H1 (cell line): Measurements from ENCODE around the gene ZBTB25. TPM values are rescaled to one million over a fixed set of nuclear protein-coding genes. Genes with fewer than 3 reads are reported as not detected.

Experiments
- CTCF ChIA-PET: fragments of 300-600 bp; sonication (Branson Sonifier 250); formaldehyde crosslinking; loops from one replicate; lab custom pipeline; 2021; ENCODE audit not compliant: partially characterized antibody; lab: Charles Lee
- POLR2A ChIA-PET: fragments of 300-600 bp; sonication (Branson Sonifier 250); formaldehyde crosslinking; loops from one replicate; lab custom pipeline; 2021; ENCODE audit warnings: inconsistent platforms; ENCODE audit not compliant: partially characterized antibody; lab: Charles Lee
- DNase-seq, 2 experiments: peaks; one replicate each; pipeline versions ENCODE4 v3.0.0 to v3.0.0-alpha.2; 2010 to 2022; ENCODE audit warnings: low spot score in 2 of 2, low read depth in 1 of 2, mixed read lengths in 1 of 2
- FAIRE-seq: peaks from 2 replicates; lab custom pipeline; 2011; peaks lifted over from hg19 to GRCh38; lab: Jason Lieb, UNC
- H2AFZ ChIP-seq: 2 replicates; pipeline ENCODE4 v1.8.1; 2012; ENCODE audit warnings: low read length, inconsistent platforms
- H2AK5ac ChIP-seq: 2 replicates; pipeline ENCODE4 v1.6.1; 2013; ENCODE audit warnings: low read depth, low read length
- H2BK120ac ChIP-seq: replicated peaks from 2 replicates; pipeline ENCODE3; 2013; ENCODE audit warnings: low read depth, low read length, inconsistent platforms
- H2BK12ac ChIP-seq: 2 replicates; pipeline ENCODE4 v1.6.1; 2013; ENCODE audit warnings: low read depth, low read length
- H2BK15ac ChIP-seq: 2 replicates; pipeline ENCODE4 v1.6.1; 2013; ENCODE audit warnings: low read length
- H2BK20ac ChIP-seq: 2 replicates; pipeline ENCODE4 v1.6.1; 2013; ENCODE audit warnings: low read length
- H2BK5ac ChIP-seq: 2 replicates; pipeline ENCODE4 v1.6.1; 2013; ENCODE audit warnings: low read depth, low read length
- H3K14ac ChIP-seq: 2 replicates; pipeline ENCODE4 v1.6.1; 2013; ENCODE audit warnings: inconsistent platforms; ENCODE audit not compliant: insufficient read length
- H3K18ac ChIP-seq: 2 replicates; pipeline ENCODE4 v1.6.1; 2013; ENCODE audit warnings: low read length; ENCODE audit errors: extremely low read depth
- H3K23ac ChIP-seq: 2 replicates; pipeline ENCODE4 v1.6.1; 2013; ENCODE audit warnings: inconsistent platforms; ENCODE audit not compliant: insufficient read length
- H3K23me2 ChIP-seq: 2 replicates; pipeline ENCODE4 v1.6.1; 2013; ENCODE audit warnings: low read depth, low read length
- H3K27ac ChIP-seq: 2 replicates; pipeline ENCODE4 v1.6.1; 2011; ENCODE audit warnings: low read depth, low read length, inconsistent platforms
- H3K27me3 ChIP-seq, 4 experiments: replicated peaks in 1 of 4; 1 replicate in 1 of 4; 2 replicates in 3 of 4; pipeline versions ENCODE4 v1.6.1 to v1.8.1; 2011 to 2013; ENCODE audit warnings: low read length in 3 of 4, mild to moderate bottlenecking in 3 of 4, inconsistent platforms in 2 of 4, mixed read lengths in 2 of 4, moderate library complexity in 1 of 4; ENCODE audit not compliant: control insufficient read depth in 3 of 4, insufficient read depth in 3 of 4; ENCODE audit errors: extremely low read depth in 1 of 4
- H3K36me3 ChIP-seq, 4 experiments: 2 replicates each; pipeline versions ENCODE4 v1.6.1 to v1.8.1; 2011 to 2013; ENCODE audit warnings: mild to moderate bottlenecking in 4 of 4, low read length in 3 of 4, moderate library complexity in 2 of 4, control low read depth in 1 of 4, inconsistent platforms in 1 of 4; ENCODE audit not compliant: insufficient read depth in 4 of 4, control insufficient read depth in 2 of 4
- H3K4ac ChIP-seq: replicated peaks from 2 replicates; pipeline ENCODE3; 2013; ENCODE audit warnings: low read length, low read depth, mixed read lengths, inconsistent platforms; ENCODE audit not compliant: insufficient read length
- H3K4me1 ChIP-seq, 4 experiments: replicated peaks in 1 of 4; 1 replicate in 1 of 4; 2 replicates in 3 of 4; pipeline versions ENCODE4 v1.6.1 to v1.8.1; 2011 to 2013; ENCODE audit warnings: low read length in 3 of 4, inconsistent platforms in 2 of 4, mixed read lengths in 1 of 4; ENCODE audit not compliant: insufficient read depth in 4 of 4, control insufficient read depth in 3 of 4
- H3K4me2 ChIP-seq, 2 experiments: 2 replicates each; pipeline versions ENCODE4 v1.6.1 to v1.8.1; 2011 to 2013; ENCODE audit warnings: low read depth in 2 of 2, low read length in 2 of 2, control low read depth in 1 of 2, inconsistent platforms in 1 of 2, mild to moderate bottlenecking in 1 of 2; ENCODE audit not compliant: insufficient read depth in 1 of 2
- H3K4me3 ChIP-seq, 4 experiments: fragments of 200-600, 300-600 bp in 1 of 4; sonication (generic), shearing (Covaris generic), sonication (Bioruptor Twin) in 1 of 4; 2 replicates each; pipeline versions ENCODE4 v1.5.1 to v1.8.1; 2011 to 2016; ENCODE audit warnings: low read length in 4 of 4, low read depth in 3 of 4, control low read depth in 2 of 4, inconsistent platforms in 2 of 4, mild to moderate bottlenecking in 2 of 4, mixed read lengths in 1 of 4, moderate library complexity in 1 of 4; ENCODE audit not compliant: insufficient read depth in 2 of 4; ENCODE audit errors: extremely low read depth in 1 of 4
- H3K56ac ChIP-seq: replicated peaks from 2 replicates; pipeline ENCODE3; 2013; ENCODE audit warnings: low read depth, mild to moderate bottlenecking, mixed read lengths, low read length, inconsistent platforms; ENCODE audit not compliant: insufficient read length
- H3K79me1 ChIP-seq: 2 replicates; pipeline ENCODE4 v1.6.1; 2013; ENCODE audit warnings: low read depth, low read length, control low read depth
- H3K79me2 ChIP-seq, 2 experiments: 2 replicates each; pipeline versions ENCODE4 v1.6.1 to v1.8.1; 2012 to 2013; ENCODE audit warnings: low read length in 2 of 2, mild to moderate bottlenecking in 2 of 2, inconsistent platforms in 1 of 2; ENCODE audit not compliant: insufficient read depth in 2 of 2, control insufficient read depth in 1 of 2
- H3K9ac ChIP-seq, 4 experiments: replicated peaks in 1 of 4; 1 replicate in 1 of 4; 2 replicates in 3 of 4; pipeline versions ENCODE4 v1.6.1 to v1.8.1; 2011 to 2013; ENCODE audit warnings: low read depth in 3 of 4, low read length in 3 of 4, control low read depth in 2 of 4, mild to moderate bottlenecking in 2 of 4, moderate library complexity in 2 of 4, inconsistent platforms in 1 of 4; ENCODE audit errors: extremely low read depth in 1 of 4
- H3K9me3 ChIP-seq, 2 experiments: 2 replicates each; pipeline versions ENCODE4 v1.6.1 to v1.8.1; 2012 to 2013; ENCODE audit warnings: mild to moderate bottlenecking in 2 of 2, moderate library complexity in 2 of 2, control low read depth in 1 of 2, inconsistent platforms in 1 of 2, low read depth in 1 of 2, low read length in 1 of 2, mixed read lengths in 1 of 2; ENCODE audit not compliant: insufficient read depth in 2 of 2
- H4K20me1 ChIP-seq, 2 experiments: replicated peaks in 1 of 2; 2 replicates each; pipeline versions ENCODE3 to v1.8.1; 2011 to 2013; ENCODE audit warnings: inconsistent platforms in 2 of 2, low read length in 2 of 2, mild to moderate bottlenecking in 1 of 2; ENCODE audit not compliant: insufficient read depth in 2 of 2, control insufficient read depth in 1 of 2
- H4K5ac ChIP-seq: 2 replicates; pipeline ENCODE4 v1.6.1; 2013; ENCODE audit warnings: low read length, low read depth, mixed read lengths, inconsistent platforms; ENCODE audit not compliant: insufficient read length
- H4K8ac ChIP-seq: 2 replicates; pipeline ENCODE4 v1.8.0; 2013; ENCODE audit warnings: mild to moderate bottlenecking, moderate library complexity, low read length, inconsistent platforms; ENCODE audit not compliant: insufficient read depth; ENCODE audit errors: extremely low read depth
- H4K91ac ChIP-seq: replicated peaks from 2 replicates; pipeline ENCODE3; 2013; ENCODE audit warnings: low read length, mixed read lengths, inconsistent platforms; ENCODE audit not compliant: insufficient read length
- ASH2L ChIP-seq: fragments of 200-600, 300-600 bp; sonication (generic); IDR thresholded peaks from one replicate; pipeline ENCODE4 v1.7.1; 2017; ENCODE audit warnings: low read length
- ATF2 ChIP-seq: IDR thresholded peaks from 2 replicates; pipeline ENCODE4 v1.6.1; 2012; ENCODE audit warnings: low read length, inconsistent platforms
- CTCF ChIP-seq, 3 experiments: IDR thresholded peaks; 1 replicate in 2 of 3; 2 replicates in 1 of 3; pipeline versions ENCODE4 v1.5.1 to v1.6.1; 2011; ENCODE audit warnings: low read length in 3 of 3, mild to moderate bottlenecking in 3 of 3, inconsistent platforms in 2 of 3, low read depth in 1 of 3, moderate library complexity in 1 of 3; ENCODE audit not compliant: insufficient read depth in 1 of 3; ENCODE audit errors: control extremely low read depth in 1 of 3
- HDAC6 ChIP-seq: IDR thresholded peaks from one replicate; pipeline ENCODE4 v1.7.1; 2012; ENCODE audit warnings: low read depth, mild to moderate bottlenecking, inconsistent platforms, low read length, moderate library complexity
- MAFK ChIP-seq: IDR thresholded peaks from 2 replicates; pipeline ENCODE4 v1.6.1; 2012; ENCODE audit warnings: low read depth, mild to moderate bottlenecking, improper control_type of control experiment, low read length
- NRF1 ChIP-seq: IDR thresholded peaks from 2 replicates; pipeline ENCODE4 v1.6.1; 2011; ENCODE audit warnings: mild to moderate bottlenecking, low read depth, low read length, improper control_type of control experiment
- RFX5 ChIP-seq: IDR thresholded peaks from 2 replicates; pipeline ENCODE4 v1.6.1; 2011; ENCODE audit warnings: low read depth, low read length, improper control_type of control experiment, borderline replicate concordance
- RXRA ChIP-seq: IDR thresholded peaks from 2 replicates; pipeline ENCODE4 v1.6.1; 2011; ENCODE audit warnings: low read depth, mild to moderate bottlenecking, low read length, moderate library complexity; ENCODE audit not compliant: insufficient read depth
- SAP30 ChIP-seq: fragments of 300-600 bp; sonication (generic); IDR thresholded peaks from 2 replicates; pipeline ENCODE4 v1.7.1; 2012; ENCODE audit warnings: low read length, moderate library complexity, mild to moderate bottlenecking, inconsistent platforms; ENCODE audit not compliant: insufficient read depth, insufficient replicate concordance
- TEAD4 ChIP-seq: IDR thresholded peaks from 2 replicates; pipeline ENCODE4 v1.6.1; 2012; ENCODE audit warnings: low read depth, low read length, inconsistent platforms, mixed read lengths
- polyA plus RNA-seq, 7 experiments: library from polyadenylated mRNA; depleted of rRNA in 3 of 7; stranded (reverse) in 5 of 7; unstranded in 2 of 7; fragments of >200 nt in 5 of 7; fragments of 200-250 nt in 2 of 7; gene quantifications; 1 replicate in 5 of 7; 2 replicates in 1 of 7; 4 replicates in 1 of 7; pipeline versions ENCODE4 v1.2.1 to v1.2.3, GENCODE V29; 2011 to 2013; ENCODE audit warnings: missing spikeins in 2 of 7, mixed read lengths in 2 of 7
- total RNA-seq: library from RNA; stranded (reverse); fragmentation: NEBNext Ultra II Directional; extraction: Animal tissue kit (Norgen Biotek cat#: 25700); gene quantifications from 2 replicates; pipeline ENCODE4 v1.2.1, GENCODE V29; 2021

Gene ZBTB25
- total and polyA plus RNA-seq, 2 of the 8 experiments (the other 6 are each of a cell fraction or from before 2014, with no cell fraction given): 5.4 to 11.4 TPM

- ChIA-PET CTCF (interaction anchor here (0.5 to 1.5 kb wide), 5 partner anchors 10 to 69 kb away, joined by 3 to 7 read pairs (median 3); no protein-coding TSS in a partner anchor), POLR2A (interaction anchor here (1.2 to 2.3 kb wide), 4 partner anchors 8 to 44 kb away, joined by 3 to 17 read pairs (median 4); partner anchors contain the start of genes HSPA2 and ZBTB1)
- Histone ChIP-seq H2BK12ac (no peak overlapping the region), H3K4me2 (no peak overlapping the region), H3K36me3 (peaks cover 0 to 3% (median 0%) of the 10 kb centered on the region in 4 experiments; a peak in 3 of 8 replicates), H3K14ac (no peak overlapping the region), H3K23me2 (no peaks in the 10 kb centered on the region), H2BK15ac (no peak overlapping the region), H3K4me1 (peaks cover 0 to 3% (median 1%) of the 10 kb centered on the region in 4 experiments; a peak in 4 of 7 replicates), H3K79me2 (peaks cover 0 to 26% of the 10 kb centered on the region in 2 experiments; a peak in 2 of 4 replicates), H3K9me3 (no peaks in the 10 kb centered on the region), H3K27me3 (no peaks in the 10 kb centered on the region), H4K5ac (no peak overlapping the region), H3K56ac (no peak overlapping the region), H2AFZ (no peak overlapping the region), H4K8ac (no peak overlapping the region), H3K4me3 (no peak overlapping the region), H2BK20ac (no peak overlapping the region), H2AK5ac (no peak overlapping the region), H4K91ac (no peak overlapping the region), H2BK120ac (no peak overlapping the region), H3K18ac (no peak overlapping the region), H3K79me1 (no peaks in the 10 kb centered on the region; the same call in none of the 2 replicates), H3K9ac (no peak overlapping the region), H3K27ac (no peak overlapping the region), H3K23ac (no peak overlapping the region), H2BK5ac (no peak overlapping the region), H4K20me1 (no peaks in the 10 kb centered on the region), H3K4ac (no peak overlapping the region)
- DNase-seq (no peak), FAIRE-seq (no peak)
- TF ChIP-seq RXRA (no peak), HDAC6 (no peak), RFX5 (no peak), CTCF (IDR thresholded peaks at IDR 0.05; ENCODE audit: control extremely low read depth in 1 of 3, insufficient read depth in 1 of 3, low read depth in 1 of 3, low read length in 3 of 3) (no peak), TEAD4 (no peak), ATF2 (no peak), MAFK (no peak), SAP30 (no peak), NRF1 (no peak), ASH2L (no peak)
Measured at GRCh38 chr14:64496764-64497163, 6.9 kb downstream of the ZBTB25 start.
